ENCODE data around the gene TAS2R40. TPM values are rescaled to one million over a fixed set of nuclear protein-coding genes. Genes with fewer than 3 reads are reported as not detected.

The TAS2R40 gene
- total RNA-seq, 1 experiment from 2014 or later, result not detected

DNA sequence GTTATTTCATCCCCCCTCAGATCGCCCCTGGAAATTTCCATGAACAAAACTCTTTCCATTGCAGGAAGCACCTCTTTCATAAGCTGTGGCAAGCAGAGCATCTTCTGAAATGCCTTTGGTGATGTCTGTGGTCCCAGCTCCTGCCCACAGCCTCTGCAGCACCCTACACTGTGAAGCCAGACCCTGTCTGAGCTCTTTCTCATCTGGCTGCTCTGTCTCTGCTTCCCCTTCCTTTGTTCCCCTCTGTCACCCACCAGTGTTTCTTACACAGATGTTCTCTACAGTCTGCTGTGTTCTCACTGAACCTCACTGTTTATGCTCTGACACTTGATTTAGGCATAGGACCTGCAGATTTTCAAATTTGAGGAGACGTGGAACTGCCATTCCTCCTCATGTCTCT, 40.5 kb upstream of the TAS2R40 start:
- H3K4me1 Mint-ChIP-seq (ENCODE audit: low read depth, unreplicated experiment), result no peaks in the 10 kb centered on the region
- intact Hi-C loops (cut with micrococcal nuclease; ENCODE audit: unreplicated experiment), result no loop called here
- H3K27me3 Mint-ChIP-seq (ENCODE audit: unreplicated experiment), result peaks cover 27% of the 10 kb centered on the region
- H3K4me3 Mint-ChIP-seq (ENCODE audit: low read depth, unreplicated experiment), result no peak overlapping the region
- no peaks in the 10 kb centered on the region for H3K36me3 Mint-ChIP-seq (ENCODE audit: insufficient read depth, unreplicated experiment)
- H3K9me3 Mint-ChIP-seq (ENCODE audit: low read depth, unreplicated experiment), result peaks cover 4% of the 10 kb centered on the region
- CTCF ChIA-PET, result no interaction called here
- no TSS peak for BruUV-seq (replicated peaks)
- no peak for DNase-seq
- no peak overlapping the region for H3K27ac Mint-ChIP-seq (ENCODE audit: unreplicated experiment)
- TF ChIP-seq, protein P1, sequence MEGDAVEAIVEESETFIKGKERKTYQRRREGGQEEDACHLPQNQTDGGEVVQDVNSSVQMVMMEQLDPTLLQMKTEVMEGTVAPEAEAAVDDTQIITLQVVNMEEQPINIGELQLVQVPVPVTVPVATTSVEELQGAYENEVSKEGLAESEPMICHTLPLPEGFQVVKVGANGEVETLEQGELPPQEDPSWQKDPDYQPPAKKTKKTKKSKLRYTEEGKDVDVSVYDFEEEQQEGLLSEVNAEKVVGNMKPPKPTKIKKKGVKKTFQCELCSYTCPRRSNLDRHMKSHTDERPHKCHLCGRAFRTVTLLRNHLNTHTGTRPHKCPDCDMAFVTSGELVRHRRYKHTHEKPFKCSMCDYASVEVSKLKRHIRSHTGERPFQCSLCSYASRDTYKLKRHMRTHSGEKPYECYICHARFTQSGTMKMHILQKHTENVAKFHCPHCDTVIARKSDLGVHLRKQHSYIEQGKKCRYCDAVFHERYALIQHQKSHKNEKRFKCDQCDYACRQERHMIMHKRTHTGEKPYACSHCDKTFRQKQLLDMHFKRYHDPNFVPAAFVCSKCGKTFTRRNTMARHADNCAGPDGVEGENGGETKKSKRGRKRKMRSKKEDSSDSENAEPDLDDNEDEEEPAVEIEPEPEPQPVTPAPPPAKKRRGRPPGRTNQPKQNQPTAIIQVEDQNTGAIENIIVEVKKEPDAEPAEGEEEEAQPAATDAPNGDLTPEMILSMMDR (IDR thresholded peaks at IDR 0.05; ENCODE audit: unreplicated experiment), result no peak

DNA sequence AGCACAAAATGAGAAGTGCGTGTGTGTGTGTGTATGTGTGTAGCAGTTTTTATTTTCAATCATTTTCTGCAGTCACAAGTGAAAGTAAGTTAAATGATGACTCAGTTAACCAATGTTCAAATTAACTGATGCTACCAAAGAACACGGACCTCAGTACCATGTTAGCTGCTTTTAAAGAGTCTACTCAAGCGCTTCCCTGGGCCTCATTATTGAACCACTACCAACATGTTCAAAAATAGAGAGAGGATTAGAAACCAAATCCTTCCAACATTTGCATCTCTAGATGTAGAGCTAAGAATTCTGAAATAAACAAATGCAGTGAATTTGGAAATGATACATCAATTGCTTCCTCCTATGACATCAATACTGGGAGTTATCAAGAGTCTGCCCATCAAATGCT, 38.8 kb upstream of the TAS2R40 start, which contains the start of gene TAS2R39:
Gene TAS2R39 (plus strand): TSS at position 396 of the 400 bp plus-strand sequence. CDS start 0 bp downstream, at position 396.
- Mint-ChIP-seq H3K9me3 (ENCODE audit: low read depth, unreplicated experiment) (peaks cover 4% of the 10 kb centered on the region), H3K4me3 (ENCODE audit: low read depth, unreplicated experiment) (no peak within 1 kb of the TSS), H3K36me3 (ENCODE audit: insufficient read depth, unreplicated experiment) (no peaks in the 10 kb centered on the region), H3K4me1 (ENCODE audit: low read depth, unreplicated experiment) (no peaks in the 10 kb centered on the region), H3K27ac (ENCODE audit: unreplicated experiment) (no peak within 1 kb of the TSS), H3K27me3 (ENCODE audit: unreplicated experiment) (peaks cover 34% of the 10 kb centered on the region)
- TF ChIP-seq, protein P1 (IDR thresholded peaks at IDR 0.05; ENCODE audit: unreplicated experiment), result no peak
- intact Hi-C loops (cut with micrococcal nuclease; ENCODE audit: unreplicated experiment), result no loop called here
- CTCF ChIA-PET, result no interaction called here
- DNase-seq, result no peak
- BruUV-seq (replicated peaks), result no TSS peak

DNA sequence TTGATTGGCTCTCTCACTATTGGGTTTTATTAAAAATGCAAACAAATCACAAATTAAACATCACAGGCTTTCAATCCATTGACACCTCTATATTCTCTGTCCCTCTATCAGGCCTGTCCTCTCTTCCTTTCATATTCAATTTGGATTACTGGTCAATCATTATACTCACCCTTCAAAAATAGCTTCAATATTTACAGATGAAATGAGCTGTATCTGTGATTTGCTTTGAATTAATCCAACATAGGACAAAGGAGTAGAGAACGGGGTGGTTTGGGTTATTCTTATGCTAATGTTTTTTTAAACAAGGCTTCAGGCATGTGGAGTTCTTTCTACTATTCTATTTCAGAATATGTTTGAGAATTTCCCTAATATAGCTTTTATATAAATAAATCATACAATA, 36.3 kb upstream of the TAS2R40 start:
- Mint-ChIP-seq H3K36me3 (ENCODE audit: insufficient read depth, unreplicated experiment) (no peaks in the 10 kb centered on the region), H3K4me3 (ENCODE audit: low read depth, unreplicated experiment) (no peak overlapping the region), H3K27ac (ENCODE audit: unreplicated experiment) (no peak overlapping the region), H3K4me1 (ENCODE audit: low read depth, unreplicated experiment) (no peaks in the 10 kb centered on the region), H3K9me3 (ENCODE audit: low read depth, unreplicated experiment) (peaks cover 2% of the 10 kb centered on the region), H3K27me3 (ENCODE audit: unreplicated experiment) (peaks cover 34% of the 10 kb centered on the region)
- BruUV-seq (replicated peaks), result no TSS peak
- CTCF ChIA-PET, result no interaction called here
- intact Hi-C loops (cut with micrococcal nuclease; ENCODE audit: unreplicated experiment), result loop anchor here (1.0 kb wide), 1 partner anchor 59 kb away; no protein-coding TSS in a partner anchor
- TF ChIP-seq, protein P1 (IDR thresholded peaks at IDR 0.05; ENCODE audit: unreplicated experiment), result no peak
- DNase-seq, result no peak

DNA sequence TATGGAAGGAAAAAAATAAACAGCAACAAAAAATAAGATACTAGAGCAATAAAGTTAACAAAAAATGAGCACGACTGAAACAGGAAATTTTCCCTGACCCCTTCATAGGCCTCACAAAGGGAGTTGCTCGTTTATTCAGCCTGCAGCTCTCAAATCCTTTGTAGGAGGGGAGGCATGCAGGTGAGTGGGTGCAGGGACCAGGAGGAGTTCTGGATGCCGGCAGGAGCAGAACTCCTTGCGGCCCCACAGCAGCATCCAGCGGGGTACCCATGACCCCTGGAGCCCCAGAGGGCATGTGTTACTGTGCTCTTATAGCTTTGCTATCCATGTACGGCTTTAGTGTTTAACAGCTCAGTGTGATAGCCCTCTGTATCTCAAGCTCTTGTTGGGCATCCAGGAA, 32.8 kb upstream of the TAS2R40 start:
- TF ChIP-seq, protein P1 (IDR thresholded peaks at IDR 0.05; ENCODE audit: unreplicated experiment), result no peak
- no peaks in the 10 kb centered on the region for H3K36me3 Mint-ChIP-seq (ENCODE audit: insufficient read depth, unreplicated experiment)

More for the DNA sequence above, 32.8 kb upstream of the TAS2R40 start:
- Mint-ChIP-seq H3K4me3 (ENCODE audit: low read depth, unreplicated experiment) (no peak overlapping the region), H3K4me1 (ENCODE audit: low read depth, unreplicated experiment) (no peaks in the 10 kb centered on the region), H3K27me3 (ENCODE audit: unreplicated experiment) (peaks cover 28% of the 10 kb centered on the region), H3K9me3 (ENCODE audit: low read depth, unreplicated experiment) (peaks cover 2% of the 10 kb centered on the region), H3K27ac (ENCODE audit: unreplicated experiment) (no peak overlapping the region)
- no peak for DNase-seq
- BruUV-seq (replicated peaks), result no TSS peak
- intact Hi-C loops (cut with micrococcal nuclease; ENCODE audit: unreplicated experiment), result no loop called here
- CTCF ChIA-PET, result no interaction called here
